OCI-LY3 (cell line): ENCODE measurements around the gene OSMR.

Experiments used
- CTCF ChIP-seq: fragments of 200-600, 300-600 bp; sonication (generic); IDR thresholded peaks from 2 replicates; pipeline ENCODE4 v1.5.1; 2014; ENCODE audit warnings: antibody characterized with exemption, low read length, low read depth
- EZH2phosphoT487 ChIP-seq: fragments of 200-600 bp; shearing (Covaris generic); IDR thresholded peaks from 2 replicates; pipeline ENCODE4 v1.6.1; 2018; ENCODE audit warnings: antibody characterized with exemption, mixed run types, low read depth

DNA sequence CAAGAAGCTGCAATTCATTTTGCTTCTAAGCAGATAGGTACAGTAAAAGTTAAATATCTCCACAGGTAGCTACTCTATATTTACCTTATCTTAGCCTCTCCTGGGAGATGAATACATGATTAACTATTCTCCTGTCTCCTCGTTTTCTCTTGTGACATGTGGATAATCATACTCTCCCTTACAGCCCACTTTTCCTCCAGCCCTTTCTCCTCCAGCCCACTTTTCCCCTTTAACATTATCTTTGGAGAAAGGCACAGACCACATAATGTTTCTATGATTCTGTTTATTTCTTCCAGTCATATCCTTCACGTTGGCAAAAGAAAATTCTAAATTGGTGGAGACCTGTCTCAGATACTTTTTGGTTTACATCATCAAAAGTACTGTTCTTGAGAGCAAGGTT, 84.0 kb downstream of the OSMR start:
- TF ChIP-seq EZH2phosphoT487 (no peak), CTCF (no peak)
